Stomach (tissue), 9 donors: ENCODE results near the gene OR5B3. TPM values are rescaled to one million over a fixed set of nuclear protein-coding genes. Genes with fewer than 3 reads are reported as not detected.

Source experiments
- DNase-seq, 2 donors: peaks; one replicate each; pipeline versions ENCODE4 v3.0.0 to v3.0.0-alpha.2; 2013 to 2019
- H3K27ac ChIP-seq, 5 donors: fragments of 200-600 bp in 4 of 5; sonication (generic) in 4 of 5; one replicate each; pipeline ENCODE4 v1.5.1; 2013 to 2019; ENCODE audit warnings: mild to moderate bottlenecking in 1 of 5, moderate library complexity in 1 of 5
- H3K27me3 ChIP-seq, 3 donors: fragments of 200-600 bp; sonication (generic); one replicate each; pipeline ENCODE4 v1.5.1; 2017 to 2019; ENCODE audit warnings: mixed run types in 1 of 3
- H3K36me3 ChIP-seq, 4 donors: fragments of 200-600 bp; sonication (generic); 1 replicate in 3 of 4; 2 replicates in 1 of 4; pipeline ENCODE4 v1.5.1; 2016 to 2019
- H3K4me1 ChIP-seq, 4 donors: fragments of 200-600 bp; sonication (generic); one replicate each; pipeline ENCODE4 v1.5.1; 2016 to 2019
- H3K4me3 ChIP-seq, 4 donors: fragments of 200-600 bp; sonication (generic) in 3 of 4; one replicate each; pipeline ENCODE4 v1.5.1; 2016 to 2019; ENCODE audit warnings: mild to moderate bottlenecking in 1 of 4
- H3K9me3 ChIP-seq, 4 donors: fragments of 200-600 bp; sonication (generic); one replicate each; pipeline ENCODE4 v1.5.1; 2016 to 2019
- CTCF ChIP-seq, 7 experiments: fragments of 450-650 bp in 4 of 7; fragments of 200-600 bp in 3 of 7; sonication (generic) in 3 of 7; IDR thresholded peaks; one replicate each; pipeline ENCODE4 v1.5.1; 2016 to 2019; ENCODE audit warnings: antibody characterized with exemption in 7 of 7, control low read depth in 2 of 7, mild to moderate bottlenecking in 1 of 7
- EP300 ChIP-seq: sonication (generic); formaldehyde crosslinking; IDR thresholded peaks from one replicate; pipeline ENCODE4 v1.6.1; 2017; ENCODE audit warnings: antibody characterized with exemption
- POLR2A ChIP-seq, 4 donors: fragments of 450-650 bp; IDR thresholded peaks; one replicate each; pipeline ENCODE4 v1.6.1; 2016; ENCODE audit warnings: antibody characterized with exemption in 4 of 4, control low read depth in 2 of 4, mild to moderate bottlenecking in 1 of 4, moderate library complexity in 1 of 4
- POLR2AphosphoS5 ChIP-seq, 3 donors: sonication (generic); formaldehyde crosslinking; IDR thresholded peaks; one replicate each; pipeline ENCODE4 v1.6.1; 2016; ENCODE audit warnings: antibody characterized with exemption in 3 of 3
- WGBS, 5 donors: extraction: QIAGEN DNeasy Blood & Tissue Kit in 3 of 5; methylation state at CpG; one replicate each; pipeline versions ENCODE4 v1.1.5 to v1.1.7; 2013 to 2018; 5-methylcytosine and 5-hydroxymethylcytosine counted together
- intact Hi-C: fragments of 100-400 bp; cut with DNase I; formaldehyde crosslinking; loops from one replicate; pipeline ENCODE4 v1.15.1; 2023; ENCODE audit warnings: low total_unique reads
- polyA plus RNA-seq, 3 donors: library from polyadenylated mRNA; stranded (reverse); fragments of 200-250 nt; gene quantifications; one replicate each; pipeline ENCODE4 v1.2.3, GENCODE V29; 2013
- total RNA-seq, 5 donors: library from RNA; depleted of rRNA; stranded (reverse); fragments of >200 nt; gene quantifications; one replicate each; pipeline versions ENCODE4 v1.1.0 to v1.2.3, GENCODE V29; 2014 to 2016
- donor health status: healthy with polysubstance abuse.
- donor health status: Bipolar disorder and iron deficiency.
- donor health status: healthy.

OR5B3 gene
- total and polyA plus RNA-seq, 8 donors = not detected

DNA sequence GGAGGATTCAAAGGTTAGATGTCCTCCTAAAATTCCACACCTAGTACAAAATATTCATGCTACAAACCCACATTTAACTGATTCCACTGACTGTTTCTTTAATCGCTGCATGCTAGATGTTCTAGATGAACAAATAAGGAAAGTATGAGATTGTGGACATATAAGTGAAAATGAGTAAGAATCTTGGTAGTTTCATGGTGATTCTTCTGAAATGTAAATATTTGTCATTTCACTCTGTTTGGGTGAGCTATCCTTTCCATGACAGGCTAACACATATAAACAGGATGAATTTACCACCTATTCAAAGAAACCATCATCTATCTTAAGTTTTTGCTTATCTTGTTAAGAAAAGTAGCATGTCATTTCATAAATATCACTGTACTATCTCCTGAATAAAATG lies 14.8 kb downstream of the OR5B3 start:
- DNase-seq = no peak
- peaks cover 0 to 4% (median 0%) of the 10 kb centered on the region in 3 donors for H3K27me3 ChIP-seq
- WGBS, 5 donors = 86 to 98% (median 93%) methylated on average over 1 of the region's 1 CpG
- no peaks in the 10 kb centered on the region for H3K36me3 ChIP-seq
- intact Hi-C loops = no loop called here
- H3K9me3 ChIP-seq = peaks cover 0 to 7% (median 6%) of the 10 kb centered on the region in 4 donors
- no peak overlapping the region for H3K27ac ChIP-seq
- TF ChIP-seq POLR2AphosphoS5 (IDR thresholded peaks at IDR 0.05) (no peak), EP300 (no peak), CTCF (IDR thresholded peaks at IDR 0.05) (no peak), POLR2A (IDR thresholded peaks at IDR 0.05) (no peak)
- H3K4me1 ChIP-seq = no peaks in the 10 kb centered on the region
- no peak overlapping the region for H3K4me3 ChIP-seq

GRCh38 chr11:58390551-58391063 lies 16.1 kb downstream of the OR5B3 start:
- WGBS, 5 donors = 74 to 85% (median 78%) methylated on average over 11 to 18 of the region's 18 CpGs
- Histone ChIP-seq H3K27me3 (peaks cover 0 to 4% (median 0%) of the 10 kb centered on the region in 3 donors), H3K4me1 (no peaks in the 10 kb centered on the region), H3K9me3 (peaks cover 0 to 7% (median 6%) of the 10 kb centered on the region in 4 donors), H3K27ac (no peak overlapping the region), H3K36me3 (no peaks in the 10 kb centered on the region), H3K4me3 (no peak overlapping the region)
- TF ChIP-seq CTCF (IDR thresholded peaks at IDR 0.05) (no peak), POLR2A (IDR thresholded peaks at IDR 0.05) (no peak), EP300 (no peak), POLR2AphosphoS5 (IDR thresholded peaks at IDR 0.05) (no peak)
- DNase-seq = no peak
- intact Hi-C loops = no loop called here

DNA sequence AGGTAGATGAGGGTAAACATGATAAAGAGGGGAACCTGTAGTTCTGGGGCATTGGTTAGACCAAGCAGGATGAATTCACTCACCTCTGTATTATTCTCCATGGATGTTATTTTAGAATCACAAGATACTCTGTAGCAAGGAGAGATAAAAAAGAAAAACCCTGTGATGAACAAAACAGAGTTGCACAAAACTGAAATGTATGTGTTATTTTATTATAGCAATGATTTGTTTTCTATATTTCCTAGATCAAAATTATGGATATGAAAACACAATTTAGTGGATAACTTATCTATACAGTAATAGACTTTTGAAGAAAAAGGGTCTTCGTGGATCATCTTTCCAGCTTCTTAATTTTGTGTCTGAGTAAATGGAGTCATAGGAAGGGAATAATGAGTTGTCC lies 47.7 kb downstream of the OR5B3 start, which contains the start of gene OR5B17:
Gene OR5B17, minus strand, starts transcription at position 101 of the 400 bp plus-strand sequence. Its CDS starts 0 bp downstream, at position 101.
- Histone ChIP-seq H3K4me3 (no peak within 1 kb of the TSS), H3K27ac (no peak within 1 kb of the TSS), H3K27me3 (peaks cover 0 to under 1% (median 0%) of the 10 kb centered on the region in 3 donors), H3K9me3 (no peaks in the 10 kb centered on the region), H3K4me1 (no peaks in the 10 kb centered on the region), H3K36me3 (no peaks in the 10 kb centered on the region)
- no peak for TF ChIP-seq POLR2AphosphoS5 (IDR thresholded peaks at IDR 0.05)
- no peak for TF ChIP-seq POLR2A (IDR thresholded peaks at IDR 0.05)
- no peak for TF ChIP-seq CTCF (IDR thresholded peaks at IDR 0.05)
- no peak for TF ChIP-seq EP300
- no peak for DNase-seq
- 39 to 61% (median 45%) methylated on average over 1 of the region's 1 CpG for WGBS, 5 donors
- intact Hi-C loops = no loop called here

GRCh38 chr11:58354727-58355126 lies 51.9 kb downstream of the OR5B3 start:
- Histone ChIP-seq H3K27me3 (peaks cover 0 to 8% (median 0%) of the 10 kb centered on the region in 3 donors), H3K27ac (no peak overlapping the region), H3K9me3 (no peaks in the 10 kb centered on the region), H3K36me3 (no peaks in the 10 kb centered on the region), H3K4me3 (no peak overlapping the region), H3K4me1 (no peaks in the 10 kb centered on the region)
- WGBS, 5 donors = 58 to 80% (median 77%) methylated on average over 3 of the region's 3 CpGs
- TF ChIP-seq POLR2A (IDR thresholded peaks at IDR 0.05) = no peak
- TF ChIP-seq POLR2AphosphoS5 (IDR thresholded peaks at IDR 0.05) = no peak
- no peak for TF ChIP-seq EP300
- no peak for TF ChIP-seq CTCF (IDR thresholded peaks at IDR 0.05)
- intact Hi-C loops = no loop called here
- DNase-seq = no peak

Other genes with a start within 250 kb of the OR5B3 start
- gene OR9Q2, start 217.8 kb downstream of the OR5B3 start, total RNA-seq = not detected
- not detected for gene OR9Q2, start 217.8 kb downstream of the OR5B3 start, polyA plus RNA-seq
- not detected for gene OR1S2, start 202.7 kb downstream of the OR5B3 start, total RNA-seq
- not detected for gene OR1S2, start 202.7 kb downstream of the OR5B3 start, polyA plus RNA-seq
- not detected for gene OR1S1, start 194.2 kb downstream of the OR5B3 start, total RNA-seq
- not detected for gene OR1S1, start 194.2 kb downstream of the OR5B3 start, polyA plus RNA-seq
- gene OR10Q1, start 178.0 kb downstream of the OR5B3 start, total RNA-seq = not detected
- not detected for gene OR10Q1, start 178.0 kb downstream of the OR5B3 start, polyA plus RNA-seq
- not detected for gene OR10W1, start 138.6 kb downstream of the OR5B3 start, total RNA-seq
- gene OR10W1, start 138.6 kb downstream of the OR5B3 start, polyA plus RNA-seq = not detected
- not detected for gene OR5B17, start 47.8 kb downstream of the OR5B3 start, total RNA-seq
- not detected for gene OR5B17, start 47.8 kb downstream of the OR5B3 start, polyA plus RNA-seq
- not detected for gene OR5B2, start 21.2 kb upstream of the OR5B3 start, total RNA-seq
- not detected for gene OR5B2, start 21.2 kb upstream of the OR5B3 start, polyA plus RNA-seq
- gene OR5B12, start 35.4 kb upstream of the OR5B3 start, total RNA-seq = under 1 TPM in 1 of 5 donors, not detected in 4; 0.37 TPM
- gene OR5B12, start 35.4 kb upstream of the OR5B3 start, polyA plus RNA-seq = not detected
- gene OR5B21, start 101.2 kb upstream of the OR5B3 start, total RNA-seq = not detected
- not detected for gene OR5B21, start 101.2 kb upstream of the OR5B3 start, polyA plus RNA-seq
- gene LPXN, start 169.0 kb upstream of the OR5B3 start, total RNA-seq = 10 to 100 TPM in 2 of 5 donors, 1 to 10 TPM in 2, not detected in 1; 5.4 to 18.7 (median 8.7) TPM
- gene LPXN, start 169.0 kb upstream of the OR5B3 start, polyA plus RNA-seq = 1 to 10 TPM; 5.3 to 8.9 (median 5.9) TPM
- 10 to 100 TPM; 20.4 to 67.6 (median 32.1) TPM for gene ZFP91, start 172.2 kb upstream of the OR5B3 start, total RNA-seq
- gene ZFP91, start 172.2 kb upstream of the OR5B3 start, polyA plus RNA-seq = 10 to 100 TPM in 2 of 3 donors, 1 to 10 TPM in 1; 9.4 to 27.0 (median 19.6) TPM
- 1 to 10 TPM in 1 of 5 donors, not detected in 4; 3.9 TPM for gene CNTF, start 215.8 kb upstream of the OR5B3 start, total RNA-seq
- gene CNTF, start 215.8 kb upstream of the OR5B3 start, polyA plus RNA-seq = under 1 TPM; 0.25 to 0.92 (median 0.28) TPM